NCI-H510A (cell line): ENCODE results near the gene CD200R1.

Experiments used
- DNase-seq: peaks from one replicate; lab custom pipeline; 2025; lab: John Stamatoyannopoulos, UW

CD200R1 gene, protein sequence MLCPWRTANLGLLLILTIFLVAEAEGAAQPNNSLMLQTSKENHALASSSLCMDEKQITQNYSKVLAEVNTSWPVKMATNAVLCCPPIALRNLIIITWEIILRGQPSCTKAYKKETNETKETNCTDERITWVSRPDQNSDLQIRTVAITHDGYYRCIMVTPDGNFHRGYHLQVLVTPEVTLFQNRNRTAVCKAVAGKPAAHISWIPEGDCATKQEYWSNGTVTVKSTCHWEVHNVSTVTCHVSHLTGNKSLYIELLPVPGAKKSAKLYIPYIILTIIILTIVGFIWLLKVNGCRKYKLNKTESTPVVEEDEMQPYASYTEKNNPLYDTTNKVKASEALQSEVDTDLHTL

DNA sequence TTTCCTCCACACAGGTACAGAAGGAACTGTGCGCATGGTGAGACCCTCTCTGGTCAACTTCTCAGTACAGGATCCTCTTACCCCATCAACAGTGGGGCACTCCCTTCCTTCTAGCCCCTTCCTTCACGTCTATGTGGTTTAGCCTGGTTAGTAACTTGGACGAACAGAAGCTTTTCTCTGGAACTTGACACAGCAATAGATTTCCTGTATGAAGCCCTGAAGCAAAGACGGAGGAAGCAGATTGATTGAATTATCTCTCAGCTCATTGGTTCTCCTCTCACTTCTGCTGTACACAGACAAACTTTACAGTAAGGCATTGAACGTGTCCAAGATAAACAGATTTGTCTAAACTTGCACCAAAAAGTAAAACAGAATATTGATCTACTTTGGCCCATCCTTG lies at the start of gene CD200R1:
Gene CD200R1 (minus strand): TSS at position 210 of the 400 bp plus-strand sequence. CDS start 246 bp downstream, outside the sequence.
- DNase-seq, result no peak

DNA sequence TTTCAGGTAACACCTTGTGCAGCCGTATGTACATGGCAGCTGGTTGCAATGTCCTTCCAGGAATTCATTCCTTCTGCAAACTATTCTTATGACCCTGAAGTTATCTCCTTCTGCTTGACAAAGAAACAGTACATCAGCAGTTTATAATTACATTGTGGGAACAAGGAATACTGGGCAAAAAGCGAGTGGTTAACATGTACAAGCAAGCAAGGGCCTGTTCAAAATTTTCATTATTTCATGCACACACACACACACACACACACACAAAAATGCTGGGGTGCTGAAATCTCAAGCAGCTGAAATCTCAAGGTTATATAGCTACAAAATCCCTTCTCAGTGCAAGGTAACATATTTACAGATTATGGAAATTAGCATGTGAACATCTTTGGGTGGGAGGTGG lies 46.6 kb upstream of the CD200R1 start:
- DNase-seq, result no peak

DNA sequence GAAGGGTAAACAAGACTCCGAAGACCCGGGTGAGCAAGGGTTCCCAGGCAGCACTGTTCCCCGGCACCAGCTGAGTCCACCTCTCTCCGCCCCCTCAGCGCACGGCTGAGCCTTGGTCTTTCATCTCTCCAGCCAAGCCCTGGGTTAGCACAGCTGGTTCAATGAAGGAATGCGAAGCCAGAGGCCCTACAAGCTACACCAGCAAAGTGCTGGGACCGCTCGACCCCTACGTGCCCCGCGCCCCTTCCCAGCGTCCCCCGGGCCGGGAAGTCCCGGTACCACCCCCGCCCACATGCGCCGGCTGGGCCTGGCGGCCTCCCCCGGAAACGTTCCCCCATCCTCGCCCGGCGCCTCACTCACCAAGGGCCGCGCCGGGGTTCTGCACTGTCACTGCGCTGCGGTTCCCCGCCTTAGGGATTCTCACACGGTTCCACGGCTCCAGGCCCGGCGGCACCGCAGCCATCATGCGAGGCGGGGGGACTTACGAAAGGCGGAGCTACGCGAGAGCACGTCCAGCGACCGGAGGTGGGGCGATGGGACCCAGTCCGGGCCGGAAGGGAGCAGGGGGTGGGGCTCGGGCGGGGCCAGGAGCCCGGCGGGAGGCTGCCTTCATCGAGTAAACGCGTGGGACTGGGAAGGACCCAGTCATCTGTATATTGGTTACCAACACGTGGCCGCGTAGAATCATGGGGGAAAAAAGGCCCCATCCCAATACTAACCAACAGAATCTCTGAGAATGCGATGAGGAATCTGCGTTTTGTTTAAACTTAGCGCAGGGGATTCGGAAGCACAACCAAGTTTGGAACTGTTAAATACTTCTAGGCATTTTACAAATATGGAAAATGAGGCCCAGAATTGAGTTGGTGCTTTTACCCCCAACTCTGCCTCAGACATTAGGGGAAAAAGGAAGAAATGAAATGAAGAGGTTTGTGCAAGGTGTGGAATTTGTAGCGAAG lies 44.6 kb upstream of the CD200R1 start:
- peak; percentile 74 for DNase-seq

DNA sequence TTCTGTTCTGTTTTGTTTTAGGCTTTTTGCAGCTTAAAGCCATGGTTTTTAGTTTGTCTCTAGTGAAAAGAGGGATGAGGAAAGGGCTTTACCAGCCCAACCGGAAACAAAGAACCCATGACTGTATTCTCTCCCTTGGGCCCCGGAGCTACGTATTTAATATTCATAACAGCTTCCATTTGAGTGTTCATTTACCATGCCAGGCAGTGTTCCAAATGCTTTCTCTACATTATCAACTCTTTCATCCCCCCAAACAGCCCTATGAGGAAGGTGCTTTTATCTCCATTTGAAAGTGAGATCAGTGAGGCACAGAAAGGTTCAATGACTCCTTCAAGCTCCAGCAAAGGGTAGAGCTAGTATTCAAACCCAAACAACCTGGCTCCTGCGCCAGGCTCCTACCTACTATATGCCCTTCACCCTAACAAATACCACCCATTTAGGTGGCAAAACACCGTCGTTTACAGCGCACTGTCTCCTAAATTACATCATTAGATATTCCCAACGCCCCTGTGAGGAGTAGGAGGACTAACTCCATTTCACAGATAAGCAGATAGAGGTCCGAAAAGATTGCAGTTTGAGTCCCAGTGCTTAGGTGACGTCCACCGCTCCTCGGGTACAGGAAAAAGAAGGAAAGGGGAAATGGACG lies 43.8 kb upstream of the CD200R1 start:
- DNase-seq, result no peak

DNA sequence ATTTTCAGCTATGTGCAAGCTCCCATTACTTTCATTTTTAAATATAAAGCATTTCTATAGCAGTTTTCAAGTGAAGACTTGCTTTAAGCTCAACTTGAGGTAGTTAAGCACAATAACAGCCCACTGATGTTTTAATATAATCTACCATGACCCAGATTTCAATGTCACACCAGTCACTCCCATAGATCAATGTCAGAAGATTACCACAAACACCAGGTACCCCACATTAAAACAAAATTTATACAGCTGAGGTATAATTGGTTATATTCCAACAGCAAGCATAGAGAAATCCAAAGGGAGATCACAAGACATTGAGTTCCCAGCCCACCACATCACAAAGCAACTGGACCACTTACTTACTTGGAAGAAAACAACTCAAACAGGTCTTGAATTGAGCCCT lies 38.7 kb upstream of the CD200R1 start:
- DNase-seq, result no peak

DNA sequence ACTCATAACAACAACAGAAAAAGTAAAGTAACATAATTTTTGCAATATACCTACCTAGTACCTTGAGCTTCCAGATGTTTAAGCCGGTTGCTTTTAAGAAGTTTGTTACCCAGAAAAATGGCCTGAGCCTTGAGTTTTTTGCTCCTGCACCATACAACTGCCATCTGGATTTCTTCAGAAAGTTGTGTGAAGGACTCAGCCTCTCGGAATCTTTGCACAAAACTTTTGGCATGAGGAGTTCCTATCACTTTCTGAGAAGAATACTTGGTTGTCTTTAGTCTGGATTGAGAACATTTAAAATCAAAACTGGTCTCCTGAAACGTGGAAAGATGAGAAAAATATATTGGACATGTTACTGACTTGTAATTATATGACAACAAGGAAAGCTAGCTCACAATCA lies 33.2 kb upstream of the CD200R1 start:
- no peak for DNase-seq

DNA sequence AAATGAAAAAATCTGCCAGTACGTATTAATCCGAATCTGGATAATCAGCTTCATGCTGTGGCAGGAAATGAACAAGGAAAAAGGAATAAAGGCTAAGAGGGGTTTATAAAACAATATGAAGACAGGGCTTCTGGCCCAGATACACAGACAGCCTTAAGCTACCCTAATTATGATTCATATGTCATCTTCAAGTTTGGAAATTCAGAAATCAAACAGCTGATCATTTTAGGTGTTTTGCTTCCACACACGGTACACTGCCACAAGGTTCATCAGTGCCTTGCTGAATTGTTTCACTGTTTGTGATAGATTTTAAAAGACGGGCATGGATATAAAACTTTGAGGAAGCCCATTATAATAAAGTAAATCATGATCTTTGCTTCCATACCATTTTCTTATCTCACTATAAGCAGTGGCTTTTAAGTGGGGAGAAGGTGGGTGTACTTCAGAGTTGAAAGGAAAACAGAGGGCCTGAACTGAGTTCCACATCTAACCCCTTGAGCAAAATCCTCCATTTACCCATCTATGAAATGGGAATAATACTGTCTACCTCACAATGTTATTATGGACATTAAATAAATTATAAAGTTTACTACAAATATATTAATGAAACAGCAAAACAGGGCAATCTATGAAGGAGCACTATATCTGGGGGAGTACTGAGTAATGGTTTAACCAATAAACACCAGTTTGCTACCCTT lies 31.6 kb upstream of the CD200R1 start:
- DNase-seq, result no peak

DNA sequence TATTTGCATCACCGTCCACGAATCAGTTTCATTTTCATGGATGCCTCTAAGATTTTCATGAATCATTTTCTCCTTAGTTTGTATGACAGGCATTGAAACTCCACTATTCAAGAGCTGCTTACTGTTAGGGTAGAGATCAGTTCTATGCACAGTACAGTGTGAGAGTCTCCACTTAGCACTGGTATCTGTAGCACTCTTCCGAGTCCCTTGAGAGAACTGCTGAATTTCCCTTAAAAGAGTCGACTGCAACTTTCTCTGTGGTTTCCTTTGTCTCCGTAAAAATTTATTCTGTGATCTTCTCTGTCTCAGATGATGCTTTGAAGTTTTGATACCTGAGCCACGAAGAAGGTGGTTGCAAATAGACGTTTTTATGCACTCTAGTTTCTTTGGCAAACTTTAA lies 30.7 kb upstream of the CD200R1 start:
- no peak for DNase-seq

DNA sequence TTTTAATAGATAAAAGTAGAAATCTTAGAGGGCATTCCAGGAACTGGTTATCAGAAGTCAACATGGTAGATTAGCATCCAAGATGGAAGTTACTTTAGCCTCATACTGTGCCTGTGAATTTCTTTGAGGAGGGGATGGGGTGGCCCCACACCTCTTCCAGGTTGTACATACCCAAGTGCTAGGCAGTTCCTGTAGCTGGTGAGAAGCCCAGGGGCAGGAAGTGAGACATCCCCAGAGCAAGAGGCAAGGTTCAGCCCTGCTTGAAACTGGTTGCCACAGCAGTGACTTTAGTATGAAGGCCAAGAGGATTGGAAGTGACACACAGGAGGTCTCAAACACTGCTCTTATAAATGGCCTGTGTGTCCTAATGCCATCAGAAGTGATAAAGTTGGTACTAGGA lies 27.8 kb upstream of the CD200R1 start:
- no peak for DNase-seq

DNA sequence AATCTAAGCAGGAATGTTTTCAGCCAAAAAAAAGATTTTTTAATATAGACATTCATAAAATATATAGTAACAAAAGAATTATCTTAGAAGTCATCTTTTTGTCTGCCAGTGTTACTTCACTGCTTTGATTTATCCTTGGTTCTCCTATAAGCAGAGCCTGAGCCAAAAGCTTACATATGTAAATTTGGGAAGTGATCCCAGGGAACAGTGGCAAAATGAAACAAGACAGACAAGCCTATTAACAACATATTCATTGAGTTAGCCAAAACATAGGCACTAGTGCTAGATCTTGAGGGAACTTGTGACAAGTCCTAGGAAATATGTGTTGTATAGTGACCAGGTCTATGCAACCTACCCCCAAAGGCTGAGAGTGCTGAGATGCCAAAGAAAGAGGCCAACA lies 27.1 kb upstream of the CD200R1 start:
- no peak for DNase-seq

DNA sequence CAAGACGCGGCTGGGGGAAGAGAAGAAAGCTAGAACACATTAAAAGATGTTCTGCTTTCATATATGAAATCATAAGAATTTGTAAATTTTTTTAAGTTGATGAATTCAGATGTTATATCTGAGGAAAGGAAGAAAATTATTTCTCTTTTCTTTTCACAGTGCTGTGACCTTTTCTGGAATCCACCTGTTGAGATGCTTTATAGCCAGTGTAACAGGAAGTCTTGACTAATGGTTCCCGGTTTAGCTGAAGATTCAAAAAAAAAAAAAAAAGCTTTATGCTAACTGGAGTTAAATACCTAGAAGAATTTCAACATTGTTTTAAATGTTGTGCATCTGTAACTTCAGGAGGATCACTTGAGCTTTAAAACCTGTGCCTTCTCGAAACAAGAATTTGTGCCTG lies 25.8 kb upstream of the CD200R1 start:
- no peak for DNase-seq

DNA sequence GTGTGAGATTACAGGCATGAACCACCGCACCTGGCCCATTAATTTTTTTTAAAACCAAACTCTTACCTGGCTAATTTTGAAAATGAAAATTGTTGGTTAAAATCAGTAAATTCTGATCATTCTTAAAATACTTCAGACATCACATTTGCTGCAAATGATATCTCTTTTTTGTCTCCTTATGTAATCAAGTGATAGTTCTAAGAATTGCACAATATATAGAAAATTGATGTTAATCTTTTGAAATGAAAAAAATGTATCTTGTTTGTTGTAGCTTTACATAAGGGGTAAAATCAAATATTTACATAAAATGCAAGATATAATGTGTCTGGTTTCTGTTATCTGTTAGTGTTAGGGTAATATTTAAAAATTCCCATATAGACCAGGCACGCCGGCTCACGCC lies 20.9 kb upstream of the CD200R1 start:
- DNase-seq, result no peak

DNA sequence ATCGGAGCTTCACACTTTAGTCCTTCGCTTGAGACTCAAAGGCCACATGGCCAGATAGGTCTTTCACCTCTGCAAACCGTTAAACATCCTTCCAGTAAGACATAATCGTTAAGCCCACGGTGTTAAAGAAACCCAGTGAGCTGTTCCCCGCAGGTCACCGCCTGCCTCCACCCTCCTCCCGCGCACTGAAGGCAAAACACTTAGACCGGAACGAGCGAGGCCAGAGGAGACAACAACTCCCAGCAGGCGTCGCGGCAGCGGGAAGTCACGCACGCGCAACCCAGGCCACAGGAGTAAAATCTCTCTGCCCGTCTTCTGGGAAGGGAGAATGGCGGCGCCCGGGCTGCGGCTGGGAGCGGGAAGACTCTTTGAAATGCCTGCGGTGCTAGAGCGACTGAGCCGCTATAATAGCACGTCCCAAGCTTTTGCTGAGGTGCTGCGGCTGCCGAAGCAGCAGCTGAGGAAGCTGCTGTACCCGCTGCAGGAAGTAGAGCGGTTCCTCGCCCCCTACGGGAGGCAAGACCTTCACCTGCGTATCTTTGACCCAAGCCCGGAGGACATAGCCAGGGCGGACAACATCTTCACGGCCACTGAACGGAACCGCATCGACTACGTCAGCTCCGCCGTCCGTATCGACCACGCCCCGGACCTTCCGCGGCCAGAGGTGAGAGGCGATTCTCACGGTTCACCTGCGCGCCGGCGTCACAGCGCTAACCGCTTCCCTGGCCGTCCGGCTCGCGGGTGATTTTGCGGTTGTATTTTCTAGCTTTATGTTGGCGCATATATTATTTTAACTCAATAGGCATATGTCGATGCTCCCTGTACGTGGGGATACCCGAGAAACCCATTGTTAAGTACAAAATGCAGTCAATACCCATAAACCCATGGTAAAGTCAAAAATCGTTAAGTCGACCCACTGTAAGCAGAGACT lies 16.0 kb upstream of the CD200R1 start, which contains the start of gene GTPBP8:
Gene GTPBP8 (plus strand): TSS at position 313 of the 931 bp plus-strand sequence. CDS start 16 bp downstream, at position 329.
- peak; percentile 61 for DNase-seq

DNA sequence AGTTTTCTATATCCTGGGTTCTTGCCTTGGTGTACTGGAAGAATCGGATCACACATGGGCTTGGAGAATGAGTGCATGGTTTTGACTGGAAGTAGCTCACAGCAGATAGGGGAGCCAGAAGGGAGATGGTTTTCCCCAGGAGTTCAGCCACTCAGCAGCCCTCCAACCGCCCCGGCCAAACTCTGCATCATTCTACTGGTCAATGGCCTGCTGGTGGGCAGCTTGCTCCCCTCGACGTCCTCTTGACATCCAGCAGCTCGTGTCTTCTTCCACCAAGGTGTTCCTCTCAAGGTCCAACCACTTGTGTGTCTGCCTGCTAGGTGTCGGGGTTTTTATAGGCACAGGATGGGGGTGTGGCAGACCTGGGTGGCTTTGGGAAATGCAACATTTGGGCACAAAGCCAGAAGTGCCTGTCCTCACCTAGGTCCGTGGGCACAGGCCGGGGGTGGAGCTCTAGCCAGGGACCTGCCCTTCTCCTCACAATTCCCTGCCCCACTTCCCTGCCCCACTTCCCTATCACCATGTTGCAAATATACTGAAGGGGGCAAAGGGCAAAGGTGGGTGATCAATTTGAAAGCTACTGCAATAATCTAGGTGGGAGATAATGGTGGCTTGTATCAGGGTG lies 12.9 kb upstream of the CD200R1 start:
- no peak for DNase-seq

DNA sequence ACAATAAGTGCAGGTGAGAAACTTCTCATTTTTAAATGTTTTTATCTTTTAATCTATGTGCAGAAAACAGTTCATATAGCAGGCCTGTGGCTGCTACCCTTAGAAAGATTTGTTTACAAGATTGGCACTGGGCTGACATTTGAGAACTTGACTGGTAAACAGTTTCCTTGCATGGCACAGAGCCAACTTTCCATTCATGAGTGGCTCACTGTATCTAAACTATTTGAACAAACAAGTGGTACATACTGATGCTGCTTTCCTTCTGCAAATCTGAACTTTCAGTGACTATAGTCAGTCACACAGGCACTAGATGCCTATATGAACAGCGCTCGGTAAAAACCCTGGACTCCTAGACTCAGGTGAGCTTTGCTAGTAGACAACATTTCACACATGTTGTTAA lies 9.6 kb upstream of the CD200R1 start:
- no peak for DNase-seq

DNA sequence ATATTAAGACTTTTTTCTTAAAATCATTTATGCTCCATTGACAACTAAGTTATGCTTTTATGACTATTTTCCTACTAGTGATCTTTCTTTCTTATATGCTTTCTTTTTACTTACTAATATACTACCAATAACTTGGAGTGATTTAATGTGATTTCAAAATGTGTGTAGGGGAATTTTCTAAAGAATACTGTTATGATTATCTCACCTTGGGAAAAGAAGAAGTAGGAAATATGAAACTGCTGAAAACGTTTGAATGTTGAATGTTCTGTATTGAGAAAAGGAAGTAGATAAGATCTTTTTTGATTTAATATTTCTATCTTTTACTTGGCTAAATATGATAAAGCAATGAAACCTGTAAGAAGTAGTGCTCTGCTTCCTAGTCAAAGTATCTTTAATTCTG lies 7.8 kb upstream of the CD200R1 start:
- DNase-seq, result no peak

DNA sequence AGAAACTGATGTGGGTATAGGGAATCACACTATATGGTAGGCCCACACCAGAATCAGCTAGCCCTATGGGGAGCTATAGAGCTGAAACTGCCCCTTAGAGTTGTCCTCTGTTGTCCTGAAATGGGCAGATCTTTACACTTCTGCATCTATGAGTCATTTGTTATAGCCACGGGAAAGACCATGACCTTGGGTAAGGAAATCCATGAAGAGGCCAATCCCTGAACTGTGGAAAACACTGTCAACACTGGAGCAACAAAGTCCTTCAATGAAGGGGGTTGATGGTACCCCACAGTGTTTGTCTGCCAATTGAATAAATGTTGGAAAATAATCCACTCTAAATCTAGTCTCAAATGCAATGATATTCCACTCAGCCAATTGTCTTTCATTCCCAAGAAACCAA lies 5.2 kb upstream of the CD200R1 start:
- no peak for DNase-seq

DNA sequence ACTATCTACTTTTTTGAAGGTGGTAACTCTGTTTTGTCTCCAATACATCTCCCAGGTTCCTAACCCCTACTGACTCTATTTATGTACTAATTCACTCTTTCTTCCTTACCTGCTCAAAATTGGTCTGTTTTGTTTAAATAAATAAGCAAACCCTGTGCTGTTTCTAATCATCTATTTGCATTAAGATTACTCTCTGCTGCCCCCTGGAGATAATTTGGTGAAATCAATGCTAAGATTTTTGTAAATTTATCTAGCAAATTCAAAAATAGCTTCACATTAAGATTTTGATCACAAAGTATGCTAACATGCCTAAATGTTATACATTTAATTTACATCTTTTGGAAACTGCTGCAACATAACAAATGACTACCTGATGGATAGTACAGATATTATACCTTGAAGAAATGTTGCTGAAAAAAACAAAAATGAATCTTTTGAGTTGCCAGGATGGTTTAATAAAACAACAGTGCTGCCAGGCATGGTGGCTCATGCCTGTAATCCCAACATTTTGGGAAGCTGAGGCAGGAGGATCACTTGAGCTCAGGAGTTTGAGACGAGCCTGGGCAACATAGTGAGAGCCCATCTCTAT lies 4.4 kb upstream of the CD200R1 start:
- no peak for DNase-seq

DNA sequence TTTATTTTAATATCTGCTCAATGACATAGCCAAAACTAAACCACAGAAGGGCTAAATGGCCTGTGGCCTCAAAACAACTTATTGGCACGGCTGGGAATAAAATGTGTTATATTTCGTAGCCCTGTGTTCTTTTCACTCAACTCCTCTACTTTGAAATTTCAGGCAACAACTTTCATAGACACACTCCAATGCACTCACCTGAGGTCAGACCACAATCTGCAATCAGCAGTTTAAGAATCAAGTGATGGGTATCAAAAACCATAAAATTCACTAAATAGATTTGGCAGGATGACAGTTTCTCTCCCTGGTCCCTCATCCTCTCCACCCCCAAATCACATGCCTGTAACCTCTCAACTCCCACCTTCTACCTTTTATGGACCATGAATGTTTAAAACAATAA lies 2.0 kb upstream of the CD200R1 start:
- DNase-seq, result no peak

DNA sequence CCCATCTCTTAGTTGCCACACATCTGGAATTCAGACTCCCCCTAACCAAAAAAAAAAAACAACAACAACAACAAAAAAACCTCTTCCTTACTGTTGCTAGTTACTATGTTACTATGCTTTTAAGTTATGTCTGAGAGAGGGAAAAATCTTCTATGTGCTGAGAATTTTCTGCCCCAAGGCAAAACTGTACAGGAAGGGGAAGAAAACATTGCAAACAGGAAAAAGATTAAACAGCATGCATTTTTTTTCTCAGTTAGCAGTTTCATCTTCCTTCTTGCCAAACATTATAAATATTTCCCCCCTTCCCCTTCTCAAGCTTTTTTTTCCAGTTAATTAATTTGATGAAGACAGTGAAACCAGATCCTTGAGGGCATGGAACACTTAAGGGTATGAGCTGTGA lies 1.1 kb upstream of the CD200R1 start:
- no peak for DNase-seq
